T-cell (primary cell): Measurements from ENCODE around the gene IQSEC1. TPM values are rescaled to one million over a fixed set of nuclear protein-coding genes. Genes with fewer than 3 reads are reported as not detected.

Source experiments
- ATAC-seq, 4 experiments: fragments of 200-7000 bp in 3 of 4; fragments of 150-1000 bp in 1 of 4; cut with Tn5 transposase; replicated peaks in 1 of 4; 1 replicate in 3 of 4; 2 replicates in 1 of 4; pipeline ENCODE4 v1.10.0; 2021; ENCODE audit warnings: moderate library complexity in 3 of 4, mild to moderate bottlenecking in 2 of 4, moderate number of reproducible peaks in 1 of 4
- CTCF ChIA-PET, 2 donors: fragments of 300-600 bp; sonication (Branson Sonifier 250); formaldehyde crosslinking; loops; one replicate each; lab custom pipeline; 2022; ENCODE audit warnings: antibody characterized with exemption in 2 of 2; lab: Charles Lee
- POLR2A ChIA-PET, 2 donors: fragments of 300-600 bp; sonication (Branson Sonifier 250); formaldehyde crosslinking; loops; one replicate each; lab custom pipeline; 2022; ENCODE audit warnings: antibody characterized with exemption in 2 of 2; lab: Charles Lee
- DNase-seq, 35 experiments: peaks; one replicate each; pipeline versions ENCODE4 v3.0.0 to v3.0.0-alpha.2; 2013 to 2023
- H3K27ac ChIP-seq: one replicate; pipeline ENCODE4 v1.5.1; 2013; ENCODE audit warnings: low read length
- H3K27me3 ChIP-seq, 2 experiments: replicated peaks in 1 of 2; 1 replicate in 1 of 2; 2 replicates in 1 of 2; pipeline versions ENCODE4 v1.6.1 to v1.7.0; 2013; ENCODE audit warnings: low read length in 1 of 2, mixed read lengths in 1 of 2; ENCODE audit not compliant: control insufficient read depth in 2 of 2, insufficient read depth in 2 of 2; ENCODE audit errors: extremely low read depth in 1 of 2
- H3K36me3 ChIP-seq, 2 donors: 1 replicate in 1 of 2; 2 replicates in 1 of 2; pipeline versions ENCODE4 v1.6.1 to v1.7.0; 2013; ENCODE audit warnings: low read length in 1 of 2; ENCODE audit not compliant: control insufficient read depth in 2 of 2, insufficient read depth in 1 of 2; ENCODE audit errors: extremely low read depth in 1 of 2
- H3K4me1 ChIP-seq, 2 experiments: 1 replicate in 1 of 2; 2 replicates in 1 of 2; pipeline versions ENCODE4 v1.6.1 to v1.7.0; 2013; ENCODE audit warnings: low read length in 2 of 2, mixed read lengths in 1 of 2; ENCODE audit not compliant: insufficient read depth in 2 of 2, control insufficient read depth in 1 of 2; ENCODE audit errors: extremely low read depth in 1 of 2
- H3K4me3 ChIP-seq, 2 donors: 1 replicate in 1 of 2; 2 replicates in 1 of 2; pipeline versions ENCODE4 v1.5.1 to v1.7.0; 2013; ENCODE audit warnings: mild to moderate bottlenecking in 2 of 2, low read length in 1 of 2, moderate library complexity in 1 of 2; ENCODE audit not compliant: control insufficient read depth in 1 of 2; ENCODE audit errors: extremely low read depth in 1 of 2
- H3K9me3 ChIP-seq: 2 replicates; pipeline ENCODE4 v1.7.0; 2013
- H3K27ac Mint-ChIP-seq, 2 donors: one replicate each; pipeline ENCODE4 v1.8.0; 2020 to 2021; ENCODE audit warnings: mild to moderate bottlenecking in 2 of 2, mixed read lengths in 2 of 2
- H3K27me3 Mint-ChIP-seq, 2 donors: one replicate each; pipeline ENCODE4 v1.8.0; 2021 to 2022; ENCODE audit warnings: mixed read lengths in 2 of 2
- H3K36me3 Mint-ChIP-seq: one replicate; pipeline ENCODE4 v1.8.0; 2021; ENCODE audit warnings: mixed read lengths
- H3K4me1 Mint-ChIP-seq, 3 donors: one replicate each; pipeline ENCODE4 v1.8.0; 2020 to 2022; ENCODE audit warnings: mixed read lengths in 3 of 3, mild to moderate bottlenecking in 1 of 3
- H3K4me3 Mint-ChIP-seq, 3 donors: one replicate each; pipeline ENCODE4 v1.8.0; 2020 to 2022; ENCODE audit warnings: mild to moderate bottlenecking in 3 of 3, mixed read lengths in 3 of 3, moderate library complexity in 3 of 3
- H3K9me3 Mint-ChIP-seq, 3 donors: one replicate each; pipeline ENCODE4 v1.8.0; 2020 to 2022; ENCODE audit warnings: mixed read lengths in 3 of 3
- WGBS: methylation state at CpG from one replicate; pipeline ENCODE4 v1.1.5; 2013; ENCODE audit warnings: missing lambda C conversion rate; ENCODE audit not compliant: insufficient coverage; 5-methylcytosine and 5-hydroxymethylcytosine counted together
- total RNA-seq, 35 experiments: library from RNA in 6 of 35; stranded (reverse) in 6 of 35; fragments of 120-200 nt in 1 of 35; gene quantifications; one replicate each; pipeline versions ENCODE4 v1.2.1 to v1.2.4 and lab custom pipeline; 2013 to 2026

IQSEC1 gene
- total RNA-seq, 5 donors from 2014 or later (not counting 1 experiment from before 2014, with no cell fraction given) = 73.7 to 113 (median 86.9) TPM

GRCh38 chr3:13022348-13023234, 50.6 kb downstream of the IQSEC1 start:
- H3K27me3 Mint-ChIP-seq = no peaks in the 10 kb centered on the region
- Histone ChIP-seq H3K4me3 (no peak overlapping the region), H3K4me1 (peaks cover 0 to 9% of the 10 kb centered on the region in 2 experiments), H3K27ac (no peak overlapping the region), H3K36me3 (no peaks in the 10 kb centered on the region), H3K27me3 (peaks cover 0 to 5% of the 10 kb centered on the region in 2 experiments), H3K9me3 (no peaks in the 10 kb centered on the region)
- ChIA-PET CTCF (interaction anchor here in 1 of 2 donors (0.5 kb wide), 1 partner anchor 10 kb away, joined by 4 read pairs; no protein-coding TSS in a partner anchor), POLR2A (no interaction called here)
- no peaks in the 10 kb centered on the region for H3K36me3 Mint-ChIP-seq
- DNase-seq (no peak), ATAC-seq (no peak)
- H3K27ac Mint-ChIP-seq = no peak overlapping the region
- peak overlapping the region in 1 of 3 donors; percentile 73 for H3K4me3 Mint-ChIP-seq
- 92% methylated on average over 4 of the region's 20 CpGs for WGBS
- no peaks in the 10 kb centered on the region for H3K9me3 Mint-ChIP-seq
- H3K4me1 Mint-ChIP-seq = peaks cover 0 to 15% (median 11%) of the 10 kb centered on the region in 3 donors

DNA sequence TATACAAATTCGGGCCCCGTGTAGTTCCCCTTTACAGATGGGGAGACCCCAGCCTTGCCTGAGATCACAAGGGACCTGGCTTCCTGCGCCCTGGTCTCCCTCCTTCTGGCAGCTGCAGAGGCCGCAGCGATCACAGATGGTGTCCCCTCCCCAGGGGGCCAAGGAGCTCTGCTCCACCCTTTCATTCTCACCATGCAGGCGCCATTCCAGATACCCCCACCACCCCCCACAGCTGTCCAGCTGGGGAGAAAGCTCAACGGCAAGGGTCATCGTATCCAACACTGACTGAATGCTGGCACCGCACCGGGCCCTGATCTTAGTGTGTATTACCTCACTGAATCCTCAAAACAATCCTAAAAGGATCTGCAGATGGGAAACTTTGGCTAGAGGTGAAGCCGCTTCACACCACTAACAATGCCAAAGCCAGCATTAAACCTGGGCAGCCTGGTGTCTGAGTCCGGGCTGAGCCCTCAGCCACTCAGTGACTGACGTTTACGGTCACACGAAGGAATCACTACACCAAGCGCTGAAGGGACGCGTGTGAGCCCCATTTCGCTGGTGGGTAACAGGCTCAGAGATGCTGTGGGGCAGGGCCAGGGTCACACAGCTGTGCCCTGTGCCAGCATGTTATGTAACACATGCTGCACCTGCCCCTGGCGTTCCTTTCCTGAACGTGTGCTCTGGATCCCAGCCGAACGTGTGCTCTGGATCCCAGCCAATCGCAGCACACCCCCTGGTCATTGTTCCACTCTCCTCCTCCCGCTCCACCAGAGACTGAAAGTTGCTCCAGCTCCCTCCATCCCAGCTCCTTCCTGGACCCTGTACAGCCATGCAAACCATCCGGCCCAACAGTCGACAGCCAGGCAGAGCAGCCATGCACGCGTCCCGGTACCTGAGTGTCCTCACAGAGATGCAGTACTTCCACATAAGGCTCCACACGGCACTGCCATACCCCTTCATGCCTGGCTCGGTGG, 51.8 kb downstream of the IQSEC1 start:
- Mint-ChIP-seq H3K27me3 (no peaks in the 10 kb centered on the region), H3K4me1 (peaks cover 11 to 23% (median 18%) of the 10 kb centered on the region in 3 donors), H3K36me3 (no peaks in the 10 kb centered on the region), H3K27ac (no peak overlapping the region), H3K9me3 (no peaks in the 10 kb centered on the region), H3K4me3 (peak overlapping the region in 1 of 3 donors; percentile 73)
- DNase-seq (no peak), ATAC-seq (no peak)
- H3K9me3 ChIP-seq = no peaks in the 10 kb centered on the region
- 86% methylated on average over 29 of the region's 32 CpGs for WGBS
- ChIA-PET POLR2A (no interaction called here), CTCF (no interaction called here)
- H3K27ac ChIP-seq = no peak overlapping the region
- H3K27me3 ChIP-seq = peaks cover 0 to 5% of the 10 kb centered on the region in 2 experiments
- no peak overlapping the region for H3K4me3 ChIP-seq
- peaks cover 6 to 21% of the 10 kb centered on the region in 2 experiments for H3K4me1 ChIP-seq
- H3K36me3 ChIP-seq = no peaks in the 10 kb centered on the region

DNA sequence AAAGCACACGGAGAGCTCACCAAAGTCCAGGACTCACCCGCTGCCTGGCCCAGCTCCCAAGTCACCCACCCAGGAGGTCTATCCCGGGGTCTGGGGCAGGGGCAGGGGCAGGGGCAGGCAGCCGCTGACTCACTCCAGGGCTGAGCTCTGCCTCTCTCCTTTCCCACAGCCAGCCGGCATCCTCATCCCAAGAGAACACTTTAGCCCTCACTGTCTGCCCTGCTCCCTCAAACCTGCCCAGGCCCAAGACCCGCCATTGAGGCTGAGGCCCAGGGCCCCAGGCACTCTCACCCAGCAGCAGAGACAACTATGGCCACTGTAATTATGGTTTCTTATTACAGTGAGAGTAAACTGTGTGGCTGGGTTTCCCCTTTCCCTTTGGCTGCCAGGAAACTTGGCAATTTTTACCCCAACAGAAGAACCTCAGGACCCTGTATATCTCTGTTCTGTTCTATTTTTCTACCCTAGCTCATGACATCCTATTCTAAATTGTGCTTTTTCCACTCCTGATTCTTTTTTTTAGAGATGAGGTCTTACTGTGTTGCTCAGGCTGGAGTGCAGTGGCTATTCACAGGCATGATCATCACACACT, 53.0 kb downstream of the IQSEC1 start:
- Histone ChIP-seq H3K9me3 (no peaks in the 10 kb centered on the region), H3K4me3 (no peak overlapping the region), H3K27me3 (peaks cover 0 to 4% of the 10 kb centered on the region in 2 experiments), H3K4me1 (peaks cover 11 to 32% of the 10 kb centered on the region in 2 experiments), H3K27ac (no peak overlapping the region), H3K36me3 (no peaks in the 10 kb centered on the region)
- no peak for DNase-seq
- Mint-ChIP-seq H3K27me3 (no peaks in the 10 kb centered on the region), H3K4me3 (peak overlapping the region in 1 of 3 donors; percentile 54), H3K4me1 (peaks cover 16 to 31% (median 23%) of the 10 kb centered on the region in 3 donors), H3K9me3 (no peaks in the 10 kb centered on the region), H3K36me3 (no peaks in the 10 kb centered on the region), H3K27ac (peak overlapping the region in 1 of 2 donors; percentile 9)
- 97% methylated on average over 5 of the region's 6 CpGs for WGBS
- no peak for ATAC-seq
- ChIA-PET CTCF (interaction anchor here in 1 of 2 donors (0.6 kb wide), 1 partner anchor 612 kb away, joined by 5 read pairs; no protein-coding TSS in a partner anchor), POLR2A (no interaction called here)

GRCh38 chr3:13019243-13020095, 53.8 kb downstream of the IQSEC1 start:
- Histone ChIP-seq H3K36me3 (no peaks in the 10 kb centered on the region), H3K4me1 (peaks cover 17 to 40% of the 10 kb centered on the region in 2 experiments), H3K27me3 (peaks cover 0 to 3% of the 10 kb centered on the region in 2 experiments), H3K27ac (no peak overlapping the region), H3K4me3 (no peak overlapping the region), H3K9me3 (no peaks in the 10 kb centered on the region)
- ATAC-seq (no peak), DNase-seq (no peak)
- Mint-ChIP-seq H3K4me1 (peaks cover 17 to 31% (median 26%) of the 10 kb centered on the region in 3 donors), H3K4me3 (no peak overlapping the region), H3K27ac (no peak overlapping the region), H3K9me3 (no peaks in the 10 kb centered on the region), H3K27me3 (no peaks in the 10 kb centered on the region), H3K36me3 (no peaks in the 10 kb centered on the region)
- 93% methylated on average over 27 of the region's 30 CpGs for WGBS
- ChIA-PET CTCF (interaction anchor here in 1 of 2 donors (0.6 kb wide), 1 partner anchor 613 kb away, joined by 5 read pairs; no protein-coding TSS in a partner anchor), POLR2A (no interaction called here)

- Histone ChIP-seq H3K4me3 (no peak overlapping the region), H3K27me3 (peaks cover 0 to 3% of the 10 kb centered on the region in 2 experiments), H3K4me1 (peaks cover 24 to 48% of the 10 kb centered on the region in 2 experiments), H3K9me3 (no peaks in the 10 kb centered on the region), H3K27ac (no peak overlapping the region), H3K36me3 (no peaks in the 10 kb centered on the region)
- Mint-ChIP-seq H3K27me3 (no peaks in the 10 kb centered on the region), H3K4me3 (no peak overlapping the region), H3K9me3 (no peaks in the 10 kb centered on the region), H3K4me1 (peaks cover 24 to 38% (median 26%) of the 10 kb centered on the region in 3 donors), H3K36me3 (no peaks in the 10 kb centered on the region), H3K27ac (peak overlapping the region in 1 of 2 donors; percentile 45)
- ChIA-PET CTCF (no interaction called here), POLR2A (interaction anchor here in 1 of 2 donors (0.6 kb wide), 1 partner anchor 411 kb away, joined by 5 read pairs; no protein-coding TSS in a partner anchor)
- WGBS = 90% methylated on average over 13 of the region's 15 CpGs
- no peak for ATAC-seq
- no peak for DNase-seq
Measured at GRCh38 chr3:13018561-13019242, 54.5 kb downstream of the IQSEC1 start.
